Activated naive CD4-positive, alpha-beta T cell treated with anti-CD3 and anti-CD28 coated beads, Interleukin-2, amount 50 U/mL, for 72 hours (primary cell): ENCODE results near the gene SNCB. TPM values are rescaled to one million over a fixed set of nuclear protein-coding genes. Genes with fewer than 3 reads are reported as not detected.

Experiments used
- ATAC-seq, 2 donors: fragments of 150-1000 bp; cut with Tn5 transposase; 2 replicates each; pipeline ENCODE4 v1.10.0; 2021; ENCODE audit warnings: mild to moderate bottlenecking in 2 of 2, moderate library complexity in 2 of 2
- DNase-seq, 2 donors: peaks; one replicate each; pipeline ENCODE4 v3.0.0; 2021 to 2022; ENCODE audit warnings: low spot score in 2 of 2
- H3K27ac Mint-ChIP-seq, 2 donors: one replicate each; pipeline ENCODE4 v1.8.0; 2022; ENCODE audit warnings: mild to moderate bottlenecking in 2 of 2, mixed read lengths in 2 of 2
- H3K36me3 Mint-ChIP-seq, 2 donors: one replicate each; pipeline ENCODE4 v1.8.0; 2022; ENCODE audit warnings: mixed read lengths in 2 of 2
- H3K9me3 Mint-ChIP-seq, 2 donors: one replicate each; pipeline ENCODE4 v1.8.0; 2022; ENCODE audit warnings: mixed read lengths in 2 of 2
- total RNA-seq, 2 donors: library from RNA; stranded (reverse); gene quantifications; one replicate each; pipeline ENCODE4 v1.2.3, GENCODE V29; 2022

SNCB gene
- total RNA-seq, 2 donors from 2014 or later: 1.2 TPM; not detected in 1

DNA sequence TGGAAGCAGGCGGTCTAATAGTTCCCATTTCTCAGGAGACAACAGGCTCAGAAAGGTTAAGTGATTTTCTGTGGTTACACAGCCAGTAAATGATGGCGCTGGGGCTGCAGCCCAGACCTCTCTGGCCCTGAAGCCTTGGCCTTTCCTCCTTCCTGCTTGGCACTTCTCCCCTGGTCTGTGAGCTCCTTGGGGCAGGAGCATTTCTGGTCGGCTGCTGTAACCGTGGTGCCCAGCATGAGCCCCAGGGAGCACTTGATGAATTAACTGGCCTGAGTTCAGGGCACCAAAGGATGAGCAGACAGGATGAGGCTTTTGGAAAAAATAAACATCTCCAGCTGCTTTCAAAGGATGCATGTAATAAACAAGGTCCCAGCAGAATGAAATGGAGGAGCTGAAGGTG lies 51.0 kb downstream of the SNCB start:
- DNase-seq (no peak), ATAC-seq (no peak)
- H3K27ac Mint-ChIP-seq: no peak overlapping the region
- H3K9me3 Mint-ChIP-seq: no peaks in the 10 kb centered on the region
- H3K36me3 Mint-ChIP-seq: no peaks in the 10 kb centered on the region

DNA sequence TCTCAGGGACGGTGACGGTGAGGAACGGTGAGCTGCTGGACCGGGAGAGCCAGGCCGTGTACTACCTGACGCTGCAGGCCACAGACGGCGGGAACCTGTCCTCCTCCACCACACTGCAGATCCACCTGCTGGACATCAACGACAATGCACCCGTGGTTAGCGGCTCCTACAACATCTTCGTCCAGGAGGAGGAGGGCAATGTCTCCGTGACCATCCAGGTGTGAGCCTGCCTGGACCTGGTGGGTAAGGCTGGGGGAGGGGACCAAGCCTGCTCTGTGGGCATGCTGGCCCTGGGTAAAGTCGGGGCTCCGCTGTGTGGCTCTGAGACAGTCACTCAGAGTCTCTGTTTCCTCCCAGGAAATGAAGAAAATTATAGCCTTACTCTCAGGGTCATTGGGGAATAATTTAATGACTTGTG lies 51.9 kb downstream of the SNCB start:
- Mint-ChIP-seq H3K36me3 (no peaks in the 10 kb centered on the region), H3K9me3 (no peaks in the 10 kb centered on the region), H3K27ac (no peak overlapping the region)
- ATAC-seq (peak; percentile 28 to 53), DNase-seq (peak in 1 of 2 donors; percentile 25)

DNA sequence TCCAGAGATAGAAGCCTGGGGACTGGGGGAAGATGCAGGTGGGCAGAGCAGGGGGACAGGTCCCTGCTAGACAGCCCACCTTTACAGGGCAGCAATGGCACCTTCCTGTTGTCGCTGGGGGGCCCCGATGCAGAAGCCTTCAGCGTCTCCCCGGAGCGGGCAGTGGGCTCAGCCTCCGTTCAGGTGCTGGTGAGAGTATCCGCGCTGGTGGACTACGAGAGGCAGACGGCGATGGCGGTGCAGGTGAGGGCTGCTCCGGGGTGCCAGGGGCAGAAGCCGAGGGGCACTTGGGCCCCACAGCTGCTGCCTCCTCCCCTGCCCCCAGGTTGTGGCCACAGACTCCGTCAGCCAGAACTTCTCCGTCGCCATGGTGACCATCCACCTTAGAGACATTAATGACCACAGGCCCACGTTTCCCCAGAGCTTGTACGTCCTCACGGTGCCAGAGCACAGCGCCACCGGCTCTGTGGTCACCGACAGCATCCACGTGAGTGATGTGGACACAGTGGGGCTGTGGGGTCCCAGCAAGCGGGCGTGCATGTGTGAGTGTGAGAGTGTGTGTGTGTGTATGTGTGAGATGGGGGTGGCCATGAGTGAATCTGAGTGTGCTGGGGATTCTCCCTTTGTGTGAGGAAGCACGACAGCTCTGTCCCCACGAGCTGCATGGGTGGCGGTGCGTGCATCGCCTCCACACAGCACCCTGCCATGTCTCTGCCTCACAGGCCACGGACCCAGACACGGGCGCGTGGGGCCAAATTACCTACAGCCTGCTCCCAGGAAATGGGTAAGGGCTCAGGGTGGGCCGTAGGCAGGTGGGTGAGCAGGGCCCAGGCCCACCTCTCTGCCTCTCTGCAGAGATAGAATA lies 52.8 kb downstream of the SNCB start:
- H3K9me3 Mint-ChIP-seq: no peaks in the 10 kb centered on the region
- ATAC-seq: no peak
- no peak overlapping the region for H3K27ac Mint-ChIP-seq
- H3K36me3 Mint-ChIP-seq: no peaks in the 10 kb centered on the region
- no peak for DNase-seq

DNA sequence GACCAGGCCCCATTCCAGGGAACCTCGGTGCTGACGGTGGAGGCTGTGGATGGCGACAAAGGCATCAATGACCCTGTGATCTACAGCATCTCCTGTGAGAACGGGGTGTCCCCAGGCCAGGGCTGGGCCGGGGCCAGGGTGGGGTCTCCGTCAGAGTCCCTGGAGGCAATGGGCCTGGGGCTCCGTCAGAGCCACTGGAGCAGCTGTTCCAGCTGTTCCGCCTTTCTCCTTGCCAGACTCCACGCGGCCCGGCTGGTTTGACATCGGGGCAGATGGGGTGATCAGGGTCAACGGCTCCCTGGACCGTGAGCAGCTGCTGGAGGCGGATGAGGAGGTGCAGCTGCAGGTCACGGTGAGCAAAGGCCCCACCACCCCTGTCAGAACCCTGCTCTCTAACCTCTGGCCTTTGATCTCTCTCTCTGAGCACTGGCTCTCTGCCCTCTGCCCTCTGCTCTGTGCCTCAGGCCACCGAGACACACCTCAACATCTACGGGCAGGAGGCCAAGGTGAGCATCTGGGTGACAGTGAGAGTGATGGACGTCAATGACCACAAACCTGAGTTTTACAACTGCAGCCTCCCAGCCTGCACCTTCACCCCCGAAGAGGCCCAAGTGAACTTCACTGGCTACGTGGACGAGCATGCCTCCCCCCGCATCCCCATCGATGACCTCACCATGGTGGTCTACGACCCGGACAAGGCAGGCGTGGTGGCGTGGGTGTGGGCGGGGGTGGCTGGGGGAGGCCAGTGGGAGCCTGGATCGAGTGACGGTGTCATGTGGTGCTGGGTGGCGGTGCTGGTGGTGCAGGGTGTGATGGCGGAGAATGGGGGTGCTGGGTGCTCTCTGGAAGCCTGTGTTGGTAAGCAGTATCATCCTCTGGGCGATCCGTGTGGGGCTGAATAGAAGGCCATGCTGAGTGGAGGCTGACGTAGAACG lies 54.6 kb downstream of the SNCB start:
- DNase-seq (no peak), ATAC-seq (no peak)
- Mint-ChIP-seq H3K27ac (no peak overlapping the region), H3K36me3 (no peaks in the 10 kb centered on the region), H3K9me3 (no peaks in the 10 kb centered on the region)

DNA sequence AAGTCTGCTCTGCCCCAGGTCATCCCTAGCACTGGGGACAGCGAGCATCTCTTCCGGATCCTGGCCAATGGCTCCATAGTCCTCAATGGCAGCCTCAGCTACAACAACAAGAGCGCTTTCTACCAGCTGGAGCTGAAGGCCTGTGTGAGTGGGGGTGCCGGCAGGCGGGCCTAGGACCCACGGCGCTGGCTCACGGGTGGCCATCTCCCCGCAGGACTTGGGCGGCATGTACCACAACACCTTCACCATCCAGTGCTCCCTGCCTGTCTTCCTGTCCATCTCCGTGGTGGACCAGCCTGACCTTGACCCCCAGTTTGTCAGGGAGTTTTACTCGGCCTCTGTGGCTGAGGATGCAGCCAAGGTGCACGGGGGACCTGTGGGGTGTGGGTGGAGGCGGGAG lies 55.3 kb downstream of the SNCB start:
- DNase-seq (no peak), ATAC-seq (no peak)
- Mint-ChIP-seq H3K36me3 (no peaks in the 10 kb centered on the region), H3K27ac (no peak overlapping the region), H3K9me3 (no peaks in the 10 kb centered on the region)

DNA sequence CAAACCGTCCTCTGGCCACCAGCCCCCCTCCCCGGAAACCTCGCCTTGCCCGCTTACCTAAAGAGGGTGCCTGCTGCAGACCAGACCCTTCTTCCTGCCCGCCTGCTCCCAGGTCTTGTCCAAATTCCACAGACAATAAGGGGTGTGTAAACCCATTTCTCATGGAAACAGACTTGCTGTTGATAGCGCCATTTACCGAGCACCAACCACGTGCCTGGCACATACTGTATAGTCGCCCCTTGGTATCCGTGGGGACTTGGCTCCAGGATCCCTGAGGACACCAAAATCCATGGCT lies 56.1 kb downstream of the SNCB start:
- Mint-ChIP-seq H3K36me3 (no peaks in the 10 kb centered on the region), H3K9me3 (no peaks in the 10 kb centered on the region), H3K27ac (no peak overlapping the region)
- no peak for ATAC-seq
- no peak for DNase-seq

DNA sequence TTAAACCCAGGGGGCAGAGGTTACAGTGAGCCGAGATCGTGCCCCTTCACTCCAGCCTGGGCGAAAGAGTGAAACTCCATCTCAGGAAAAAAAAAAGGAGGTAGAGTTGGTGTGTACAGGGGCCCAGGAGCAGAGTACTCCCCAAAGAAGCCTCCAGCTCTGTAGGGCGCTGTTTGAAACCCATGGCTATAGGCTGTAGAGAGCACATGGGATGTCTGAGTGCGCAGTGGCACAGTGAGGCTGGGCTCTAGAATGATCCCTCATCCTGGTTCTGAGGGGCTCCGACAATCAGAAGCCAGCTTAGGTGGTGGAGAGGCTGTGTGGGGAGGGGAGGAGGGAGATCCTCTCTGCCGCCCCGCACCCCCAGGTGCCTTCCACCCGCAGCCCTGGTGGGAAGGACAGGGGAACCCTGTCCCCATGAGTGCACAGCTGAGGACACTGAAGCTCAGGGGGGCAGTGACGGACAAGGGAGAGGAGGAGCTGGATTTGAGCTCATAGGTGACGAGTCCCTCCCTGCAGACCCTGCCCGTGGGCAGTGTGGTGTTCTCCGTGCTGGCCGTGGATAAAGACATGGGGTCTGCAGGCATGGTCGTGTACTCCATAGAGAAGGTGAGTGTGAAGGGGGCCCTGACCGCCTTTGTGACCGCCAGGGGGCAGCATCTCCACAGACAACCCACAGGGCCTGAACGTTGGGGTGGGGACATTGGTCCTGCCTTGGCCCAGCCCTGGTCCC lies 56.6 kb downstream of the SNCB start:
- ATAC-seq: peak; percentile 94 to 95
- H3K27ac Mint-ChIP-seq: no peak overlapping the region
- peak; percentile 77 to 86 for DNase-seq
- no peaks in the 10 kb centered on the region for H3K9me3 Mint-ChIP-seq
- H3K36me3 Mint-ChIP-seq: no peaks in the 10 kb centered on the region

Other genes with a start within 250 kb of the SNCB start
- gene NOP16, start 241.9 kb downstream of the SNCB start, total RNA-seq: 10 to 100 TPM; 42.1 to 67.7 TPM
- 100 to 1,000 TPM; 120 to 154 TPM for gene HIGD2A, start 241.8 kb downstream of the SNCB start, total RNA-seq
- 10 to 100 TPM; 41.8 to 48.6 TPM for gene CLTB, start 214.0 kb downstream of the SNCB start, total RNA-seq
- 10 to 100 TPM; 36.3 to 37.7 TPM for gene FAF2, start 182.1 kb downstream of the SNCB start, total RNA-seq
- gene RNF44, start 93.1 kb downstream of the SNCB start, total RNA-seq: 100 to 1,000 TPM in 1 of 2 donors, 10 to 100 TPM in 1; 83.5 to 136 TPM
- under 1 TPM; 0.05 to 0.54 TPM for gene CDHR2, start 81.2 kb downstream of the SNCB start, total RNA-seq
- gene GPRIN1, start 20.4 kb downstream of the SNCB start, total RNA-seq: 1 to 10 TPM; 4.6 to 5.1 TPM
- not detected for gene EIF4E1B, start 141 bp upstream of the SNCB start, total RNA-seq
- gene TSPAN17, start 16.9 kb upstream of the SNCB start, total RNA-seq: 10 to 100 TPM; 14.3 to 30.9 TPM
- under 1 TPM in 1 of 2 donors, not detected in 1; 0.08 TPM for gene UNC5A, start 180.0 kb upstream of the SNCB start, total RNA-seq